KOPT-K1 (cell line): ENCODE data around the gene RPS2.
A peak's percentile ranks its signal among the peaks of the same experiment; 100 is the strongest.
"Not testable (repeated sequence)": the region's sequence is repeated elsewhere in the genome, so short reads cannot be mapped to it uniquely, and the experiment has no call there.

ENCODE experiments used
- H3K27ac ChIP-seq: fragments of 200-600 bp; sonication (generic); 2 replicates; pipeline ENCODE4 v1.5.1; 2016; ENCODE audit warnings: antibody characterized with exemption, mild to moderate bottlenecking, low read depth, low read length; ENCODE audit not compliant: poor library complexity, severe bottlenecking
- H3K36me3 ChIP-seq: fragments of 200-600 bp; sonication (generic); 2 replicates; pipeline ENCODE4 v1.5.1; 2017; ENCODE audit warnings: antibody characterized with exemption, mild to moderate bottlenecking, low read length, moderate library complexity; ENCODE audit not compliant: insufficient read depth
- H3K9me3 ChIP-seq: fragments of 200-600 bp; sonication (generic); 2 replicates; pipeline ENCODE4 v1.5.1; 2017; ENCODE audit warnings: antibody characterized with exemption, low read length, mild to moderate bottlenecking; ENCODE audit not compliant: insufficient read depth, poor library complexity, severe bottlenecking

Gene RPS2

GRCh38 chr16:1964506-1965395, at the start of gene RPS2:
Gene RPS2, minus strand, starts transcription at chr16:1964826. Its CDS starts 201 bp downstream, at chr16:1964625.
- Histone ChIP-seq H3K36me3 (peaks cover 35% of the 10 kb centered on the region), H3K9me3 (no peaks in the 10 kb centered on the region), H3K27ac (peak within 1 kb of the TSS; percentile 81)

GRCh38 chr16:2013527-2013926, 48.9 kb upstream of the RPS2 start:
- Histone ChIP-seq H3K36me3 (no peaks in the 10 kb centered on the region), H3K9me3 (no peaks in the 10 kb centered on the region), H3K27ac (no peak overlapping the region)

- not testable (repeated sequence) for H3K27ac ChIP-seq, H3K9me3 ChIP-seq, H3K36me3 ChIP-seq
Measured at GRCh38 chr16:2011726-2012125, 47.1 kb upstream of the RPS2 start.

- H3K27ac ChIP-seq, result peak within 1 kb of the TSS; percentile 68
- H3K36me3 ChIP-seq, result peaks cover 21% of the 10 kb centered on the region; the same call in 1 of the 2 replicates
- H3K9me3 ChIP-seq, result no peaks in the 10 kb centered on the region
Measured at GRCh38 chr16:2009791-2010510, 45.3 kb upstream of the RPS2 start, which contains the start of gene ZNF598. Gene ZNF598, minus strand, starts transcription at chr16:2009821.

GRCh38 chr16:2009164-2009711, 44.6 kb upstream of the RPS2 start:
- H3K36me3 ChIP-seq, result peaks cover 26% of the 10 kb centered on the region; the same call in 1 of the 2 replicates
- no peaks in the 10 kb centered on the region for H3K9me3 ChIP-seq
- peak overlapping the region; percentile 68 for H3K27ac ChIP-seq

GRCh38 chr16:2008631-2009163, 44.1 kb upstream of the RPS2 start:
- Histone ChIP-seq H3K27ac (peak overlapping the region; percentile 68), H3K9me3 (no peaks in the 10 kb centered on the region), H3K36me3 (peaks cover 29% of the 10 kb centered on the region; the same call in 1 of the 2 replicates)

- peak overlapping the region; percentile 68 for H3K27ac ChIP-seq
- no peaks in the 10 kb centered on the region for H3K9me3 ChIP-seq
- H3K36me3 ChIP-seq, result peaks cover 36% of the 10 kb centered on the region; the same call in 1 of the 2 replicates
Measured at GRCh38 chr16:2008009-2008526, 43.4 kb upstream of the RPS2 start.

GRCh38 chr16:2007081-2007836, 42.6 kb upstream of the RPS2 start:
- peaks cover 44% of the 10 kb centered on the region; the same call in 1 of the 2 replicates for H3K36me3 ChIP-seq
- peak overlapping the region; percentile 68 for H3K27ac ChIP-seq
- no peaks in the 10 kb centered on the region for H3K9me3 ChIP-seq

GRCh38 chr16:2006317-2006716, 41.7 kb upstream of the RPS2 start:
- Histone ChIP-seq H3K9me3 (no peaks in the 10 kb centered on the region), H3K36me3 (peaks cover 53% of the 10 kb centered on the region), H3K27ac (no peak overlapping the region)

- no peak overlapping the region for H3K27ac ChIP-seq
- peaks cover 60% of the 10 kb centered on the region for H3K36me3 ChIP-seq
- no peaks in the 10 kb centered on the region for H3K9me3 ChIP-seq
Measured at GRCh38 chr16:2005646-2006045, 41.0 kb upstream of the RPS2 start.

- H3K36me3 ChIP-seq, result peaks cover 67% of the 10 kb centered on the region
- no peak overlapping the region for H3K27ac ChIP-seq
Measured at GRCh38 chr16:2004795-2005517, 40.3 kb upstream of the RPS2 start.

GRCh38 chr16:2003827-2004641, 39.4 kb upstream of the RPS2 start:
- Histone ChIP-seq H3K27ac (no peak overlapping the region), H3K36me3 (peaks cover 76% of the 10 kb centered on the region), H3K9me3 (no peaks in the 10 kb centered on the region)

More at GRCh38 chr16:2004795-2005517, 40.3 kb upstream of the RPS2 start:
- H3K9me3 ChIP-seq, result no peaks in the 10 kb centered on the region

GRCh38 chr16:2003231-2003826, 38.7 kb upstream of the RPS2 start:
- peaks cover 83% of the 10 kb centered on the region for H3K36me3 ChIP-seq
- no peaks in the 10 kb centered on the region for H3K9me3 ChIP-seq
- no peak overlapping the region for H3K27ac ChIP-seq
